ENCODE data around the gene NSMCE1. TPM values are rescaled to one million over a fixed set of nuclear protein-coding genes. Genes with fewer than 3 reads are reported as not detected.

The NSMCE1 gene
- total RNA-seq, 4 donors from 2014 or later: 3.2 to 43.6 (median 35.6) TPM

- H3K27me3 ChIP-seq: no peaks in the 10 kb centered on the region
- no peak for DNase-seq
- no peak for TF ChIP-seq POLR2A (IDR thresholded peaks at IDR 0.05)
- TF ChIP-seq, protein P1, sequence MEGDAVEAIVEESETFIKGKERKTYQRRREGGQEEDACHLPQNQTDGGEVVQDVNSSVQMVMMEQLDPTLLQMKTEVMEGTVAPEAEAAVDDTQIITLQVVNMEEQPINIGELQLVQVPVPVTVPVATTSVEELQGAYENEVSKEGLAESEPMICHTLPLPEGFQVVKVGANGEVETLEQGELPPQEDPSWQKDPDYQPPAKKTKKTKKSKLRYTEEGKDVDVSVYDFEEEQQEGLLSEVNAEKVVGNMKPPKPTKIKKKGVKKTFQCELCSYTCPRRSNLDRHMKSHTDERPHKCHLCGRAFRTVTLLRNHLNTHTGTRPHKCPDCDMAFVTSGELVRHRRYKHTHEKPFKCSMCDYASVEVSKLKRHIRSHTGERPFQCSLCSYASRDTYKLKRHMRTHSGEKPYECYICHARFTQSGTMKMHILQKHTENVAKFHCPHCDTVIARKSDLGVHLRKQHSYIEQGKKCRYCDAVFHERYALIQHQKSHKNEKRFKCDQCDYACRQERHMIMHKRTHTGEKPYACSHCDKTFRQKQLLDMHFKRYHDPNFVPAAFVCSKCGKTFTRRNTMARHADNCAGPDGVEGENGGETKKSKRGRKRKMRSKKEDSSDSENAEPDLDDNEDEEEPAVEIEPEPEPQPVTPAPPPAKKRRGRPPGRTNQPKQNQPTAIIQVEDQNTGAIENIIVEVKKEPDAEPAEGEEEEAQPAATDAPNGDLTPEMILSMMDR (IDR thresholded peaks at IDR 0.05): no peak
- H3K9me3 ChIP-seq: no peaks in the 10 kb centered on the region
- intact Hi-C loops (cut with DNase I; ENCODE audit: low total_unique reads): loop anchor here (10.0 kb wide), 1 partner anchor 176 kb away; no protein-coding TSS in a partner anchor
- no peak overlapping the region for H3K4me3 ChIP-seq
- H3K27ac ChIP-seq: no peak overlapping the region
- no peaks in the 10 kb centered on the region for H3K4me1 ChIP-seq
- H3K36me3 ChIP-seq: no peaks in the 10 kb centered on the region
Measured at GRCh38 chr16:27198451-27199234, 69.9 kb downstream of the NSMCE1 start.

GRCh38 chr16:27197004-27197403, 71.6 kb downstream of the NSMCE1 start:
- no peak for DNase-seq
- no peak overlapping the region for H3K27ac ChIP-seq
- no peaks in the 10 kb centered on the region for H3K4me1 ChIP-seq
- intact Hi-C loops (cut with DNase I; ENCODE audit: low total_unique reads): loop anchor here (10.0 kb wide), 1 partner anchor 178 kb away; no protein-coding TSS in a partner anchor
- H3K27me3 ChIP-seq: no peaks in the 10 kb centered on the region
- H3K4me3 ChIP-seq: no peak overlapping the region
- no peak for TF ChIP-seq POLR2A (IDR thresholded peaks at IDR 0.05)
- TF ChIP-seq, protein P1 (IDR thresholded peaks at IDR 0.05): no peak
- no peaks in the 10 kb centered on the region for H3K9me3 ChIP-seq
- H3K36me3 ChIP-seq: no peaks in the 10 kb centered on the region

GRCh38 chr16:27195941-27196595, 72.5 kb downstream of the NSMCE1 start:
- H3K27me3 ChIP-seq: no peaks in the 10 kb centered on the region
- intact Hi-C loops (cut with DNase I; ENCODE audit: low total_unique reads): loop anchor here (10.0 kb wide), 1 partner anchor 179 kb away; no protein-coding TSS in a partner anchor
- H3K27ac ChIP-seq: no peak overlapping the region
- no peak for TF ChIP-seq POLR2A (IDR thresholded peaks at IDR 0.05)
- H3K4me1 ChIP-seq: no peaks in the 10 kb centered on the region
- DNase-seq: no peak
- H3K9me3 ChIP-seq: no peaks in the 10 kb centered on the region
- no peak overlapping the region for H3K4me3 ChIP-seq
- no peaks in the 10 kb centered on the region for H3K36me3 ChIP-seq

- Histone ChIP-seq H3K36me3 (no peaks in the 10 kb centered on the region), H3K27me3 (no peaks in the 10 kb centered on the region), H3K4me1 (no peaks in the 10 kb centered on the region), H3K9me3 (no peaks in the 10 kb centered on the region), H3K27ac (no peak overlapping the region), H3K4me3 (no peak overlapping the region)
- no peak for TF ChIP-seq POLR2A (IDR thresholded peaks at IDR 0.05)
- TF ChIP-seq, protein P1 (IDR thresholded peaks at IDR 0.05): no peak
- intact Hi-C loops (cut with DNase I; ENCODE audit: low total_unique reads): loop anchor here (10.0 kb wide), 1 partner anchor 180 kb away; no protein-coding TSS in a partner anchor
- DNase-seq: no peak
Measured at GRCh38 chr16:27195076-27195741, 73.4 kb downstream of the NSMCE1 start.

DNA sequence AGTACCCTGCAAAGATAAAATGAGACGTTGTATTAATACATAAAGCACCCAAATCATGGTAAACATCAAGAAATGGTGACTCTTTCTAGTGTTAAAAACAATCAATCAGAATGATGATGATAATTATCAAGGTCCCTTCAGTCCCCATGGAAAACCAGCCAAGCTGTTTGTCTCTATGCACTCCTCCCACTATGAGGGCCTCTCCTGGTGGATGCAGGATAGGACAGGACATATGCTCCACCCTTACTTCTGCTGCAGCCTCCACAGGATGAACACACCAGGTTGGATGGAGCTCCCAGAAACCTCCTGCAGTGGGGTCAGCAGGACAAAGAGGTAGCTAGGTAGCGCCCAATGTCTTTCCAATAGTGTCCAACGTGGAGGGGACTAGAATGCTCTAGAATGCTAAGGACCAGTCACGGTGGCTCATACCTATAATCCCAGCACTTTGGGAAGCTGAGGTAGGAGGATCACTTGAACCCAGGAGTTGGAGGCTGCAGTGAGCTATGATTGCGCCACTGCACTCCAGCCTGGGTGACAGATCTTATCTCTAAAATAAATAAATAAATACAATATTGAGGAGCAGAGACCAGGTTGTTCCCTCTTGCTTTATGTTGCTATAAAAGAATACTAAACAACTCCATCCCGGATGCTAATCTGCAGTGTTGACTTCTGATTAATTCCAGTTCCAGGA, 75.1 kb downstream of the NSMCE1 start:
- no peak for DNase-seq
- no peak overlapping the region for H3K4me3 ChIP-seq
- TF ChIP-seq, protein P1 (IDR thresholded peaks at IDR 0.05): no peak
- TF ChIP-seq POLR2A (IDR thresholded peaks at IDR 0.05): no peak
- no peaks in the 10 kb centered on the region for H3K27me3 ChIP-seq
- no peaks in the 10 kb centered on the region for H3K36me3 ChIP-seq
- intact Hi-C loops (cut with DNase I; ENCODE audit: low total_unique reads): loop anchor here (10.0 kb wide), 1 partner anchor 181 kb away; no protein-coding TSS in a partner anchor
- H3K4me1 ChIP-seq: no peaks in the 10 kb centered on the region
- H3K27ac ChIP-seq: no peak overlapping the region
- H3K9me3 ChIP-seq: no peaks in the 10 kb centered on the region
